Measurements from ENCODE around the gene KRTDAP.

GRCh38 chr19:35510626-35510964 lies 20.3 kb upstream of the KRTDAP start:
- TF ChIP-seq CTCF (optimal IDR thresholded peaks at IDR 0.05 in 1 of 3, IDR thresholded peaks at IDR 0.05 in 1 of 3, conservative IDR thresholded peaks at IDR 0.05 in 1 of 3; ENCODE audit: extremely low read depth in 1 of 3, insufficient read depth in 2 of 3, low read length in 3 of 3) (no peak), EZH2 (IDR thresholded peaks at IDR 0.05; ENCODE audit: low read length) (no peak)

All from keratinocyte (primary cell).